ENCODE results near the gene EML1.

EML1 gene

GRCh38 chr14:99909513-99910064 lies 116.4 kb downstream of the EML1 start:
- DNase-seq = no peak

- DNase-seq = no peak
Observed at GRCh38 chr14:99910337-99911309, 117.4 kb downstream of the EML1 start.

- no peak for DNase-seq
Observed at GRCh38 chr14:99915305-99916090, 122.3 kb downstream of the EML1 start.

GRCh38 chr14:99916091-99916383 lies 122.8 kb downstream of the EML1 start:
- DNase-seq = no peak

GRCh38 chr14:99918781-99919180 lies 125.6 kb downstream of the EML1 start:
- no peak for DNase-seq

DNA sequence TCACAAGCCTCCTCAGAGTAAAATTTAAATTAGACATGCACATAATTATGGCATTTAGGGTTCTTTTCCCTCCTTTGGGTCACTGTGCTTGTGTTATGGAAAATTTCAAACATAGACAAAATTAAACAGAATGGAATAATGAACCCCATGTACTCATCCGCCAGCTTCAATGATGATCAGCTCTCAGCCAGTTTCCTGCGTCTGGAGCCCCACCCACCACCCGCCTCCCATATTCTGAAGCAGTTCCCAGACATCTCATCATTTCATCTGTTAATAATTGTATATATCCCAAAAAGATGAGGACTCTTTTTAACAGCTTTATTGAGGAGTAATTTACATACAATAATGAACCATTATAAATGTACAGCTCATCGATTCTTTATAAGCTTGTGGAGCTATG lies 128.2 kb downstream of the EML1 start:
- DNase-seq = no peak

DNA sequence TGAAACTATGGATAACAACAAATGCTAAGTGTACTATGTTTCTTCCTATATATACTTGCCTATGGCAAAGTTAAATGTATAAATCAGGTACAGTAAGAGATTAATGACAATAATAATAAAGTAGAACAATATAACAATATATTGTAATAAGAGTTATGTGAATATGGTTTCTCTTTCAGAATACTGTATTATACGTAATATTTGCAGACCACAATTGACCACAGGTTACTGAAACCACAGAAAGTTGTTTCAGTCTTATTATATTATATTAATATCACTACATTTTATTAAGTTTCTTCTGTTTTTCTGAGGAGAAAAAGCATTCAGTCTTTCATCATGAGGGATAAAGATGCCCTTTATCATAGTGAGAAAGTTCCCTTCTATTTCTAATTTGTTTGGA lies 131.2 kb downstream of the EML1 start:
- no peak for DNase-seq

GRCh38 chr14:99925471-99925870 lies 132.3 kb downstream of the EML1 start:
- DNase-seq = no peak

DNA sequence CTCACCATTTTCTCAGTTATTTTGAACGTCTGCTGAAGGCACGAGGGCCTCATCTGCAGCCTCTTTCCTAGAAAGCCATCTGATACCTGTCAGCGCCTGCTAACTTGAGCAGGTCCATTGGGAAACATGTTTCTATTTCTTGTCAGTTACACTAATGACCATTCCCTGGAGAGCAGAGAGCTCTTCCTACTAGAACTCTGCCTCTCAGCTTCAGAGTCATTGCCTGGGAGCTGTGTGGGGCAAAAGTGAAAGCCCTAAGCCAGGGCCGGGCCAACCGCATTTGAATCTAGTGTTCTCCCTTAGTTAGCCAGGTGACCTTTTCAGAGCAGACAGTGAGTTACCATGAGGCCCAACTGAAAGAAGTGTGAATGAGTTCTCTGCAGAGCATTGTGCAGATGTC lies 135.8 kb downstream of the EML1 start:
- no peak for DNase-seq

GRCh38 chr14:99929601-99930000 lies 136.4 kb downstream of the EML1 start:
- no peak for DNase-seq

DNA sequence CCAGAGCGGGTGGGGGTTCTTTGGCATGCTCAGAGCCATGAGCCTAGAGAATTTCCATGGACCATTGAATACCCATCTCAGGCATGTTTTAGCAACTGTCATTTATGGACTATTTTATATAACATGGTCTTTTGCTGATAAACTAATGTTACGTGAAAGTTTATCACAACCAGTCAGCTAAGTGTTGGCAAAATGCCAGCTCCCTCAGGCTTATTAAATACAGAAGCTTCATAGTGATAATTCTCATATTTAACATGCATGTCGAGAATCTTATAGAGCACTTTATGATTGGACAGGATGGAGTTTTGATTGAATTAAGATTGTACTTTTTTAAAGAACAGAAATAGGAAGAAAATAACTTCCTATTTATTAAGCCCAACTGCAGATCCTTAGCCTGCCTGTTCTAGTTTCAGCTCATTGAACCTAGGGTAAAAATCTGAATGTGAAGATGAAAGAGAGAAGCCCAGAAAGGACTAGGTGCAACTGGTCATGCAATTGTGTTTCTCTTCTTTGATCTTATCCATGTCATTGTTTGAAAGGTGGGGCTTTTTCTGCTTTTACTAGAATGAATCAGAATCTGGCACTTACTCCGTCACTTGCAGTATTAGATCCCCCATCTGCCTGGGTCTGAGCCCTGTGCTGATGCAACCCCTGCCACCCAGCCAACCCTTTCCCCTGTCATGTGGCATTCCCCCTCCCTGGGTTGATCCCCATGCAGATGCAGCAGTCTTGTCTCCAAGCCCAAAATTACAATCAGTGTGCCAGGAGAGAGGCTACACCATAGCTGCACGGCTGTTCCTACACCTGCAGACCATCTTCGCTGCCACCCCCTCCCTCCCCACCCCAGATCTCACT lies 137.4 kb downstream of the EML1 start:
- DNase-seq = no peak

- DNase-seq = no peak
Observed at GRCh38 chr14:99931308-99931707, 138.1 kb downstream of the EML1 start.

DNA sequence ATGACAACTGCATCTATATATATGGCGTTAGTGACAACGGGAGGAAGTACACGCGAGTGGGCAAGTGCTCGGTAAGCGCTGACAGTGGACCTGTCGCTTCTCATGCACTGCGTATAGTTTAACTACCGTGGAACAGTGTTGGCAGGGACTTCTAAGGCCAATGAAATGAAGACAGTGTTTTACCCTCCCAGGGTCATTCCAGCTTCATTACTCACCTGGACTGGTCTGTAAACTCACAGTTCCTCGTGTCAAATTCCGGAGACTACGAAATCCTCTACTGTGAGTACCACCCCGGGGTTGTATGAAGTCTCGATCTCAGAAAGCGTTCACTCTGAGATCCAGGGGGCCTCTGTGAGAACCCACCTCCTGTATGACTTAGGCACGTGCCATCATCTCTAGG lies 142.8 kb downstream of the EML1 start:
- DNase-seq = no peak

DNA sequence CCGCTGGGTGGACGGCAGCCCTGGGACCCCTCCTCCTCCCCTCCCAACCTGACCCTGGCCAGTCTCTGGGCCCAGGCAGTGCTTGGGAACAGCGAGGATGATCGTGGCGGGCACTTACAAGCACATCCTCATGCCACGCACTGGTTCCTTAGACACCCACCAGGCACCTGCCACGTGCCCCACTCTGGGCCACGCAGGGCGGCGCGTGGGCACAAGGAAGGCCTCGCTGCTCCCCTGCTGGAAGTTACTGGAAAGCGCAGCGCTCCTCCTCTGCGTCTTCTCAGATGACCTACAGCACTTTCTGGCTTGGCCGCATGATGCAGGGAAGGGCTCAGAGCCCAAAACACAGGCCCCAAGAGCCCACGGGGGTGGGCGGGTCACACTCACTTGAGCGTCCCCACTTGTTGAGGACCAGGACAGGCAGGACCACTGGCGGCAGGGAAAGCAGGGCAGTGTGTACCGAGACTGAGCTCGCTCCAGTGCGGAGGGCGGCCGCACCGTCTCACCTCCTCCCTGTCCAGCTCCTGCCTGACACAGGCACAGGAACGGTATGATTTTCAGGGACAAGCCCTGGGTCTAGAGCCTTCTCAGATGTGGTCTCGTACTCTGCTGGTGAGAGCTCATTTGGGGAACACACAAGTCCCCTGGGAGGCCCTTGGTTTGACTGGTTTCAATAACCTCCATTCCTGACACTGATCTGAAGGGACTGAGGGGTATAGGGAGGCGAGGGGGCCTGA lies 143.7 kb downstream of the EML1 start:
- no peak for DNase-seq

DNA sequence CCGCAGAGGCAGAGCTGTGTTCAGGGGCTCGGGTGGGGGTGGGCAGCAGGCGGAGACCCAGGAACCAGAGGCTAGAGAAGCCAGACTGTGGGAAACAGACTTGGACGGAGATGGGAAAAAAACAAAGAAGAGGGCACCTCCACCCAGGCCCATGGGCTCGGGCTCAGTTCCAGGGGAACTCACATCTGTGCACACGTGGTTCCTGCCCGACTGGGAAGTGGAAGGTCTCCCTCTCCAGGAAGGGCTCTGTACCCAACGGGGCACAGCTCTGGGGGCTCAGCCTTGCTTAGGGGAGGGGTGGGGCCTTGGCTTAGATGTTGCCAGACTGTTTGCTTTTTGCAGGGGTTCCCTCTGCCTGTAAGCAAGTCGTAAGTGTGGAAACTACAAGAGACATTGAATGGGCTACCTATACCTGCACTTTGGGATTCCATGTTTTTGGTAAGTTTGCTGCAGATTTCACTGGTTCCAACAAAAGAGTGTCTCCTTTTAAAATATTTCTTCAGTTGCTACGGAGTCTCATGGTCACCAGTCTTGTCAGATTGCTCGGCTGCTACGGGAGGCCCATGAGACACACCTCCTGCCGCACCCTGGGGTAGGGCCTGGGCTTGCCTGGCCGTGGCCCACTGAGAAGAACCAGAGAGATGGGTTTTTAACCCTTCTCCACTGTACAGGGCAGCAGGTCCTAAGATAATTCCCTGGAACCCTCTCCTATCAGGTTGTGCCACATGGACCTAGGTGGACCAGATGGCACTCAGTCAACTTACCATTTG lies 144.4 kb downstream of the EML1 start:
- DNase-seq = no peak

DNA sequence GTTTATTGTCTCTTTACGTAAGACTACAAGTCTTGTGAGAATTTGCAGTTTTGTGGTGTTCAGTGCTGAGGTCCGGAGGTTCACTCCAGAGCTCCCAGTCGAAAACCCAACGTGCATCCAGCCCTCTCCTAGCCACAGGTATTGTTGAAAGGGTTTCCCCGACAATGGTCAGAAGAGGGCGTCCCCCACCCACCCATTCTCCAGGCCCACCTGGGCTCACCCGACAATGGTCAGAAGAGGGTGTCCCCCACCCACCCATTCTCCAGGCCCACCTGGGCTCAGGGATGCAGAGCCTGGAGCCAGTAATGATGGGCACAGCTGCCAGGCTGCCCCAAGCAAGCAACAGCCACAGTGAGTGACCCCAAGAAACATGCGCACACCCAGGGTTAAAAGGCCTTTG lies 145.2 kb downstream of the EML1 start:
- DNase-seq = no peak

GRCh38 chr14:99938896-99939295 lies 145.7 kb downstream of the EML1 start:
- DNase-seq = no peak

DNA sequence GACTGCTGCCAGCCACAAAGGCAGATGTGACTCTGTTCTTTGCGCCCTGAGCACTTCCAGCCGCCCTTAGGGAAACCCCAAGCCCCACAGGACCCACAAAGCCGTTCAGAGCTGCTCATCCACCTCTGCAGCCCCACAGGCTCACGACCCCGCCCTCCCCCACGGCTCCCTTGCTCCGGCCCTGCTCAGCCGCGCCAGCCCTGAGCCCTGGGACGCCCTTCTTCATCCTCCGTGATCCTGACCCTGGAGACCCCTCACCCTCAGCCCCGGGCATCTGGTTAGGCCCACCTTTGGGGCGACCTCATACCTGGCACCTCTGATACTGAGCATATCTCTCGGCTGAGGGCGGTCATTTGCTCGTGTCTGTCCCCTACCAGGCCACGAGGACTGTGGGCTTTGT lies 146.2 kb downstream of the EML1 start:
- no peak for DNase-seq

GRCh38 chr14:99940064-99940463 lies 146.9 kb downstream of the EML1 start:
- no peak for DNase-seq

- no peak for DNase-seq
Observed at GRCh38 chr14:99941211-99941610, 148.0 kb downstream of the EML1 start.

DNA sequence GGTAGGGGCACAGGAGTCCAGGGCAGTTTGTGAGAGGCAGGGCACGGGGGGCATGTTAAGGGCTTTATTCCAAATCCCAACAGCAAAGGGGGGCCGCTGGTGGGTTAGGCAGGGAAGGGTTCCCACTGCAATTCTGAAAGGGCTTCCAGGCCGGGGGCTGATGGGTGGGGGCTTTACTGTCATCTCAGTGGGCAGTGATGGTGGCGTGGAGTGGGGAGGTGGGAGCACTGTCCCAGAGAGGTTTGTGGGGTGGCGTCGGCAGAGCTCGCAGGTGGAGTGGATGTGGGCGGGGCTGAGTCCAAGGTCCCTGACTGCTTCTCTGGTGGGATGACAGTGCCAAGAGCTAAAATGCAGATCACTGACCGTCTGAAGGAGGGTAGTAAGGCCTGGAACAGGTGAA lies 150.4 kb downstream of the EML1 start:
- no peak for DNase-seq
